Panc1 (cell line): ENCODE measurements around the gene TNFRSF11A.

Experiments used
- CTCF ChIP-seq: fragments of 450-650 bp; IDR thresholded peaks from 2 replicates; pipeline ENCODE4 v1.5.1; 2017; ENCODE audit warnings: mild to moderate bottlenecking
- POLR2AphosphoS5 ChIP-seq: IDR thresholded peaks from 2 replicates; pipeline ENCODE4 v1.6.1; 2012; ENCODE audit warnings: mild to moderate bottlenecking, low read depth, low read length, moderate library complexity

- TF ChIP-seq CTCF (no peak), POLR2AphosphoS5 (no peak)
These were observed 59.5 kb downstream of the TNFRSF11A start for GRCh38 chr18:62384610-62385097.
